Hepatocyte (in vitro differentiated cells): ENCODE measurements around the gene SH3PXD2A.

Source experiments
- CTCF ChIP-seq: fragments of 200-600 bp; sonication (generic); IDR thresholded peaks from 2 replicates; pipeline ENCODE4 v1.5.1; 2016; ENCODE audit warnings: antibody characterized with exemption, mild to moderate bottlenecking; ENCODE audit not compliant: poor library complexity
- EZH2 ChIP-seq: fragments of 200-600 bp; sonication (generic); IDR thresholded peaks from 2 replicates; pipeline ENCODE4 v1.6.1; 2016; ENCODE audit warnings: antibody characterized with exemption, mild to moderate bottlenecking, borderline replicate concordance
- EZH2phosphoT487 ChIP-seq: fragments of 200-600 bp; sonication (generic); IDR thresholded peaks from one replicate; pipeline ENCODE4 v1.6.1; 2018; ENCODE audit warnings: antibody characterized with exemption, mild to moderate bottlenecking, low read depth, moderate library complexity; ENCODE audit not compliant: unreplicated experiment, severe bottlenecking

- no peak for TF ChIP-seq CTCF
- no peak for TF ChIP-seq EZH2phosphoT487
- no peak for TF ChIP-seq EZH2
Observed at GRCh38 chr10:103679096-103679790, 176.1 kb downstream of the SH3PXD2A start.
